ENCODE data around the gene SNAPC5.

The SNAPC5 gene

GRCh38 chr15:66452971-66453580 is 44.5 kb downstream of the SNAPC5 start:
- DNase-seq: no peak

- DNase-seq: no peak
Observed at GRCh38 chr15:66452420-66452819, 45.1 kb downstream of the SNAPC5 start.
